Coronary artery (tissue), 2 donors: ENCODE measurements around the gene TATDN3.
"Not testable (repeated sequence)": the region's sequence is repeated elsewhere in the genome, so short reads cannot be mapped to it uniquely, and the experiment has no call there.

Source experiments
- DNase-seq: peaks from one replicate; pipeline ENCODE4 v3.0.0-alpha.2; 2017; ENCODE audit warnings: low spot score
- H3K27ac ChIP-seq, 2 donors: fragments of 200-600 bp; sonication (generic); one replicate each; pipeline ENCODE4 v1.5.1; 2016 to 2019
- H3K4me3 ChIP-seq: fragments of 200-600 bp; sonication (generic); 2 replicates; pipeline ENCODE4 v1.5.1; 2016; ENCODE audit warnings: mild to moderate bottlenecking, moderate library complexity
- TF ChIP-seq, protein P1 (sequence below): fragments of 200-600 bp; sonication (generic); IDR thresholded peaks from one replicate; pipeline ENCODE4 v1.5.1; 2019; ENCODE audit warnings: antibody characterized with exemption

TATDN3 gene

DNA sequence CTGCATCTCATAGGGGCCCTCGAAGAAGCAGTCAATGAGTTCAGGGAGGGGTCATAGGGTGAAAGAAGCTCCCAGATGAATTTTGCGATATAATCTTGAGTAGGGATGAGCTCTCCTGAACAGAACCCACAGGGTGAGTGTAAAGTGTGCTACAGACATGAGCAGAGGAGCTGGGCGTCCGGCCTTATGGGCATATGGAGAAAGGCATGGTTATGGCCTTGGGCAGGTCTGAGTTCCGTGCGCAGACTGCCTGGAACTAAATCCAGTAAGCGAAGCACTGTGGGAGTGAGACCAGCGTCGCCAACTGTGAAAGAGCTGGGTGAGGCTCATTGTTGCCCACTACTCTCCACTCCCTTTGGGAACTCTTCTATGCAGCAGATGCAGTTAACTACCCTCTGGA, 28.9 kb upstream of the TATDN3 start:
- TF ChIP-seq, protein P1, sequence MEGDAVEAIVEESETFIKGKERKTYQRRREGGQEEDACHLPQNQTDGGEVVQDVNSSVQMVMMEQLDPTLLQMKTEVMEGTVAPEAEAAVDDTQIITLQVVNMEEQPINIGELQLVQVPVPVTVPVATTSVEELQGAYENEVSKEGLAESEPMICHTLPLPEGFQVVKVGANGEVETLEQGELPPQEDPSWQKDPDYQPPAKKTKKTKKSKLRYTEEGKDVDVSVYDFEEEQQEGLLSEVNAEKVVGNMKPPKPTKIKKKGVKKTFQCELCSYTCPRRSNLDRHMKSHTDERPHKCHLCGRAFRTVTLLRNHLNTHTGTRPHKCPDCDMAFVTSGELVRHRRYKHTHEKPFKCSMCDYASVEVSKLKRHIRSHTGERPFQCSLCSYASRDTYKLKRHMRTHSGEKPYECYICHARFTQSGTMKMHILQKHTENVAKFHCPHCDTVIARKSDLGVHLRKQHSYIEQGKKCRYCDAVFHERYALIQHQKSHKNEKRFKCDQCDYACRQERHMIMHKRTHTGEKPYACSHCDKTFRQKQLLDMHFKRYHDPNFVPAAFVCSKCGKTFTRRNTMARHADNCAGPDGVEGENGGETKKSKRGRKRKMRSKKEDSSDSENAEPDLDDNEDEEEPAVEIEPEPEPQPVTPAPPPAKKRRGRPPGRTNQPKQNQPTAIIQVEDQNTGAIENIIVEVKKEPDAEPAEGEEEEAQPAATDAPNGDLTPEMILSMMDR, result no peak
- no peak for DNase-seq
- no peak overlapping the region for H3K4me3 ChIP-seq
- no peak overlapping the region for H3K27ac ChIP-seq

DNA sequence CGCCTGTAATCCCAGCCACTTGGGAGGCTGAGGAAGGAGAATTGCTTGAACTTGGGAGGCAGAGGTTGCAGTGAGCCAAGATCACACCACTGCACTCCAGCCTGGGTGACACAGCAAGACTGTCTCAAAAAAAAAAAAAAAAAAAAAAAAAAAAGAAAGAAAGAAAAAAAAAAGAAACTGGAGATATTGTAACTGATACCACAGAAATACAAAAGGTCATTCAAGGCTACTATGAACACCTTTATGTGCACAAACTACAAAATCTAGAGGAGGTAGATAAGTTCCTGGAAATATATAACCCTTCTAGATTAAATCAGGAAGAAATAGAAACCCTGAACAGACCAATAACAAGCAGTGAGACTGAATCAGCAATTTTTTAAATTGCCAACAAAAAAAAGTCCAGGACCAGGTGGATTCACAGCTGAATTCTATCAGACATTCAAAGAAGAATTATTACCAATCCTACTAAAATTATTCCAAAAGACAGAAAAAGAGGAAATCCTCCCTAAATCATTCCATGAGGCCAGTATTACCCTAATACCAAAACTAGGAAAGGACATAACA, 26.9 kb upstream of the TATDN3 start:
- DNase-seq, result not testable (repeated sequence)

DNA sequence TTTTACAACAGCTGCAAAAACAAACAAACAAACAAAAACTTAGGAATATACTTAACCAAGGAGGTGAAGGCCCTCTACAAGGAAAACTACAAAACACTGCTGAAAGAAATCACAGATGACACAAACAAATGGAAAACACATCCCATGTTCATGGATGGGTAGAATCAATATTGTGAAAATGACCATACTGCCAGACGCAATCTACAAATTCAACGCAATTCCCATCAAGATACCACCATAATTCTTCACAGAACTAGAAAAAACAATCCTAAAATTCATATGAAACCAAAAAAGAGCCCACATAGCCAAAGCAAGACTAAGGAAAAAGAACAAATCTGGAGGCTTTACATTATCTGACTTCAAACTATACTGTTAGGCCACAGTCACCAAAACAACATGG, 24.9 kb upstream of the TATDN3 start:
- H3K27ac ChIP-seq, DNase-seq, H3K4me3 ChIP-seq: not testable (repeated sequence)

More for the DNA sequence above, 26.9 kb upstream of the TATDN3 start:
- not testable (repeated sequence) for H3K27ac ChIP-seq, H3K4me3 ChIP-seq

DNA sequence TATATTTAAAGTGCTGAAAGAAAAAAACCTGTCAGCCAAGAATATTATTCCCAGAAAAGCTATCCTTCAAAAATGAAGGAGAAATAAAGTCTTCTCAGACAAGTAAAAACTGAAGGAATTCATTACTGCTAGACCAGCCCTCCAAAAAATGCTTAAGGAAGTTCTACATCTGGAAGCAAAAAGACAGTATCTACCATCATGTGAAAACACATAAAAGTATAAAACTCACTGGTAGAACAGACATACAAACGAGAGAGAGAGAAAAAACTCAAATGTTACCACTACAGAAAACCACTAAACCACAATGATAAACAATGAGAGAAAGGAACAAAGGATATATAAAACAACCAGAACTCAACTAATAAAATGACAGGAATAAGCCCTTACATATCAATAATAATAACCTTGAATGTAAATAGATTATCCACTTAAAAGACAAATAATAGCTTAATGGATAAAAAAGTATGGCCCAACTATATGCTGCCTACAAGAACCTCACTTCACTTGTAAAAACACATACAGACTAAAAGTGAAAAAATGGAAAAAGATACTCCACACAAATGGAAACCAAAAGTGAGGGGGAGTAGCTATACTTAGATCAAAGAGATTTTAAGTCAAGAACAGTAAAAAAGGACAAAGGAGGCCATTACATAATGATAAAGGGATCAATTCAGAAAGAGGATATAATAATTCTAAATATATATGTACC, 22.1 kb upstream of the TATDN3 start:
- Histone ChIP-seq H3K27ac (no peak overlapping the region), H3K4me3 (no peak overlapping the region)
- TF ChIP-seq, protein P1, result no peak
- no peak for DNase-seq

DNA sequence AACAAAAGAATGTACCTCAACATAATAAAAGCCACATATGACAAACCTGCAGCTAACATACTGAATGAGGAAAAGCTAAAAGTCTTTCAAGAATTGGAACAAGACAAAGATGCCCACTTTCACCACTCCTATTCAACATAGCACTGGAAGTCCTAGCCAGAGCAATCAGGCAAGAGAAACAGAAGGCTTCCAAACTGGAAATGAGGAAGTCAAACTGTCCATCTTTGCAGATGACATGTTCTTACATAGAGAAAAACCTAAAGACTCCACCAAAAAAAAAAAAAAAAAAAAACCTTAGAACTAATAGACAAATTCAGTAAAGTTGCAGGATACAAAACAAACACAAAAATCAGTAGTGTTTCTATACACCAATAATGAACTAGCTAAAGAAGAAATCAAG, 20.4 kb upstream of the TATDN3 start:
- TF ChIP-seq, protein P1, result no peak
- H3K27ac ChIP-seq, result no peak overlapping the region
- no peak for DNase-seq
- no peak overlapping the region for H3K4me3 ChIP-seq

DNA sequence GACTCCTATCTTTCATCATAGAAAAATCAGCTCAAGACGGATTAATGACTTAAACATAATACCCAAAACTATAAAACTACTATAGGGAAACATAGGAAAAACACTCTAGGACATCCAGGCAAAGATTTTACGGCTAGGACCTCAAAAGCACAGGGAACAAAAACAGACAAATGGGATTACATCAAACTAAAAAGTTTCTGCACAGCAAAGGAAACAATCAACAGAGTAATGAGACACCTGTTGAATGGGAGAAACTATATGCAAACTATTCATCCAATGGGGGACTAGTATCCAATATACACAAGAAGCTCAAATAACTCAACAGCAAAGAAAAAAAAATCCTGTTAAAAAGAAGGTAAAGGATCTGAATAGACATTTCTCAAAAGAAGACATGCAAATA, 18.7 kb upstream of the TATDN3 start:
- no peak overlapping the region for H3K27ac ChIP-seq
- no peak for DNase-seq
- TF ChIP-seq, protein P1, result no peak
- no peak overlapping the region for H3K4me3 ChIP-seq

DNA sequence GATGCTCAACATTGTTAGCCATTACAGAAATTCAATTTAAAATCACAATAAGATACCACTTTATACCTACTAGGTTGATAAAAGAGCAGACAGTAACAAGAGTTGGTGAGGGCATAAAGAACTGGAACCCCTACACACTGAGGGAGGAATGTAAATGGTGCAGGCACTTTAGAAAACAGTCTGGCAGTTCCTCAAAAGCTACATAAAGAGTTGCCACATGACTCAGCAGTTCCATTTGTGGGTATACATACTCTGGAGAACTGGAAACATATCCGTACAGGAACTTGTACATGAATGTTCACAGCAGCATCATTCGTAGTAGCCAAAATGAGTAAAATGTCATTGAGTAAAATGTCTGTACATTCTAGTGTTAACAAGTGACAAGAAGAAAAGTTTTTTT, 17.1 kb upstream of the TATDN3 start:
- H3K4me3 ChIP-seq, result no peak overlapping the region
- TF ChIP-seq, protein P1, result no peak
- no peak for DNase-seq
- no peak overlapping the region for H3K27ac ChIP-seq

DNA sequence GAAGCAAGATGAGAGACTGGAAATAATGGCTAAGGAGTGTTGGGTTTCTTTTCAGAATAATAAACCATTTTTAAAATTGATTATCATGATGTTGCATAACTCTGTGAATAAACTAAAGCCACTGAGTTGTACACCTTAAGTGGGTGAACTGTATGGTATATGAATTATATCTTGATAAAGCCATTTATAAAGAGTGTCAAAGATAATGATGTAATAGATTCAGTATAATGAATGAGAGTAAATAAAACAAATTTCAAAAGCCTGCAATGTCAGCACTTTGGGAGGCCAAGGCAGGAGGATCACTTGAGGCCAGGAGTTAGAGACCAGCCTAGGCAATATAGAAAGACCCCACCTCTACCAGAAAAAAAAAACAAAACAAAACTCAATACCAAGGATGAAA, 16.5 kb upstream of the TATDN3 start:
- DNase-seq, result no peak
- TF ChIP-seq, protein P1, result no peak
- Histone ChIP-seq H3K4me3 (no peak overlapping the region), H3K27ac (no peak overlapping the region)
